Bone marrow (tissue), 2 donors: ENCODE measurements around the gene GNAQ.
"Not testable (repeated sequence)": the region's sequence is repeated elsewhere in the genome, so short reads cannot be mapped to it uniquely, and the experiment has no call there.

Experiments used
- DNase-seq, 2 donors: peaks; one replicate each; lab custom pipeline; 2025; lab: John Stamatoyannopoulos, UW

The GNAQ gene

DNA sequence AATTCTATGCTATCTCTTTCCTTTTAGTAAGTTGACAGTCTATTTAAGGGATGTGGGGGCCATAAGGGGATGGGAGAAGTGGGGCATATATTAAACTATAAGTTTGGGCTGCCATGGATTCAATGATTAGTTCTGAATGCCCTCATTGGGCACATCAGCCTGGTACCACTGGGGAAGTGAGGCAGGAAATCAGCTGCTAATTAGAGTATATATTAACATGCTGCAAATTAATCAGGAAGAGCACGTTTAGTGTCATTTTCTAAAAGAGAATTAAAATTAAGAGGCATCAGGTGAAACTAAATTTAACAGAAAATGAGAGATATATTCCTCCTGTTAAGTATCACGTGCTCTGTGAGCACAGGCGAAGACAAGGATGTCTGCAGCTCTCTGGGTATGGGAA lies 260.4 kb downstream of the GNAQ start:
- DNase-seq, result no peak

DNA sequence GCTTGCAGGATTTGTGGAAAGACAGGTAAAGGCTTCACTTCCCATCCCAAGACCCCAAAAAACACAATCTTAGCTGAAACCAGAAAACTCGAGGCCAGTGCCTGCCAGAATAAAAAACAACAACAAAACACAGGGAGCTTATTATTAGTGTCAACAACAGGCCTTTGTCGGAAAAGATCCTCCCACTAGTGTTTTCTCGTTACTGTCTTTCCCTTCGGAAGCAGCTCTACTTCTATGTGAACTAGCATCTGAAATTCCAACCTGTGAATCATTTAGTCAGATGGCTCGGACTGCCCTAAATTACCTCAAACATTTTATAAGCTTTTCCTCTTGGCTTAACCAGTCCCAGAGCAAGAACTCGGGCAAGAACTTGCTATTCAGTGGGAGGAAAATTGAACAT lies 261.3 kb downstream of the GNAQ start:
- DNase-seq, result no peak

DNA sequence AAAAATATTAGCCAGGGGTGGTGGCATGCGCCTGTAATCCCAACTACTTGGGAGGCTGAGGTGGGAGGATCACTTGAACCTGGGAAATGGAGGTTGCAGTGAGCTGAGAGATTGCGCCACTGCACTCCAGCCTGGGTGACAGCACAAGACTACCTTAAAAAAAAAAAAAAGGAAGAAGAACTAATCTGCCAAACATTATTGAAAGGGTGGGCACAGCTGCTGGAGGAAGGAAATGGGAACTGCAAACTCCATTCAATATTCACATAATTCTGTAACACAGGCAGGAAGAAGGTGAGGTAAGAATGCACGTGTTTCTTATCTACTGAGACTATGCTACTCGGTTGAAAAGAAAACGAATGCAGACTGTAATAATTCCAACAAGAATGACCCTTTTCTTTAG lies 262.4 kb downstream of the GNAQ start:
- DNase-seq, result peak in 1 of 2 donors; percentile 54

DNA sequence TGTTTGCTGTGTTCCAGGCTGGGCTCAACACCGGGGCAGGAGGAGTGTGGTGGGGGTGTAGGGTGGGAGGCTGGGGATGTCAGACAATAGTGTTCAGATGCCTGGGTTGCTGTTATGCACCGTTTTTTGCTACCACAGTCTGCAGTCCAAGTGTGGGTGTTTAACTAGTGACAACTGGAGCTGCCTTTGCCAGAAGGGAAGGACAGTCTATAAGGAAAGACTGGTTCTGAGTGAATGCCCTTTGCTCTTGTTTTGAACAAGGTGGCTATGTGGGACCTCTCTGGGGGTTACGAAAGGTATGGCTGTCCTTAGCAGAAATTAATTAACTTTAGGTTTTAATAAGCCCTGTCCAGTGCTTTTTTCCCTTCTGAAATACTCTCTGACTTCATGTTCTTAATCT lies 265.0 kb downstream of the GNAQ start:
- DNase-seq, result no peak

DNA sequence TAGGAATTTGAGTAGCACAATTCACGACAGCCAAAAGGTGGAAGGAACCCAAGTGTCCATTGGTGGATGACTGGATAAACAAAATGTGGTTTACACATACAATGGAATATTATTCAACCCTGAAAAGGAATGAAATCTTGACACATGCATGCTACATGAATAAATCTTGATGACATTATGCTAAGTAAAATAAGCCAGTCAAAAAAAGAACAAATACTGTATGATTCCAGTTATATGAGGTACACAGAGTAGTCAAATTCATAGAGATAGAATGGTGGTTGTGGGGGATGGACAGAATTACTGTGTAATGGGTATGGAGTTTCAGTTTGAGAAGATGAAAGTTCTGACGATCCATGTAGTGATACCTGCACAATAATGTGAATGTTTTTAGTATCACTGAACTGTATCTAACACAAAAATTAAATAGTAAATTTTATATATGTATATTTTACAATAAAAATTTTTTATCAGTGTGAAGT lies 265.8 kb downstream of the GNAQ start:
- DNase-seq, result no peak

DNA sequence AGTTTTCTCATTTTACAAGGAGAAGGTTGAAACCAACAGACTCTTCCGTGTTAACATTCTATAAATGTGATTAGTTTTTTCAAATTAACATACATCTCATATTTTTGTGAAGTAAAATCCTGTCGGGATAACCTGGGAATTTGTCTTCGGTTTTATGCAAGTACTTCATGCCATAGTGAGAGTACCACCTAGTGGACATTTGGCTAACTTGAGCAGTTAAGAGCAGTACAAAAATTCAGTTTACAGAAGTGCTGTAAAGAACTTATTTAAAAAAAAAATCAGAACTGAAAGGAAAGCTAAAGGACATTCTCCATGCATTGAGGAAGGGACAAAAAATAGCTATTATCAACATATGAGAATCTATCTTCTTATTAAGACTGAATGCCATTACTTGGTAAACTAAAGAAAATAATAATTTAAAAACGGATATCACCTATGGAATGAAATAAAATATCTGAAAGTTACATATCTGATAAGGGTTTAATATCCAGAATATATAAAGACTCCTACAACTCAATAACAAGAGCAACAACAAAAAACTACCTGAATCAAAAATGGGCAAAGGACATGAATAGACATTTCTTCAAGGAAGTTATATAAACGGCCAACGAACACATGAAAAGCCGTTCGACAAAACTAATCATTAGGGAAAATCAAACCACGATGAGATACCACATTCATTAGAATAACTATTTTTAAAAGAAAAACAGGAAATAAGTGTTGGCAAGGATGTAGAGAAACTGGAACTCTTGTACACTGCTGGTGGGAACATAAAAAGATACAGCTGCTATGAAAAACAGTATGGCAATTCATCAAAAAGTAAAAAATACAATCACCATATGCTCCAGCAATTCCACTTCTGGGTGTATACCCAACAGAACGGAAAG lies 266.5 kb downstream of the GNAQ start:
- DNase-seq, result no peak

DNA sequence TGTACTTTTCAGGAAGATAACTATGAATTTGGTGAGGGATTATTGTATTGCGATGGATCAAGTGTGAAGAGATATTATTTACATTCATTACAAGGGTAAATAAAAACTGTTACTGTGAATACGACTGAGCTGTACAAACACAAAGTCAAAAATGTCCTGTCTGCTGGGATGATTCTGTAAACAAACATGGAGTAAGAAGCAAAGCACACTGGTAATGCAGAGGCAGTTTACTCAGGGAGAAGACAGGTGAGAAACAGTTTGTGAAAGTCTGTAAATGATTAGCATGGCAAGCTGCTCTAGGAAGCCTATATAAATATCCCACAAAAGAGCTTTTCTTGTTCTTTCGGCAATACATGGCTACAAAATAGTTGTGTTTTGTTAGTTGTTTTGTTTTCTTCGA lies 268.0 kb downstream of the GNAQ start:
- DNase-seq, result no peak

DNA sequence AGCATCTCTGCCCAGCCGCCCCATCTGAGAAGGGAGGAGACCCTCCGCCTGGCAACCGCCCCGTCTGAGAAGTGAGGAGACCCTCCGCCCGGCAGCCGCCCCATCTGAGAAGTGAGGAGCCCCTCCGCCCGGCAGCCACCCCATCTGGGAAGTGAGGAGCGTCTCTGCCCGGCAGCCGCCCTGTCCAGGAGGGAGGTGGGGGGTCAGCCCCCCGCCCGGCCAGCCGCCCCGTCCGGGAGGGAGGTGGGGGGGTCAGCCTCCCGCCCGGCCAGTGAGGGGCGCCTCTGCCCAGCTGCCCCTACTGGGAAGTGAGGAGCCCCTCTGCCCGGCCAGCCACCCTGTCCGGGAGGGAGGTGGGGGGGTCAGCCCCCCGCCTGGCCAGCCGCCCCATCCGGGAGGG lies 270.7 kb downstream of the GNAQ start:
- DNase-seq, result not testable (repeated sequence)

DNA sequence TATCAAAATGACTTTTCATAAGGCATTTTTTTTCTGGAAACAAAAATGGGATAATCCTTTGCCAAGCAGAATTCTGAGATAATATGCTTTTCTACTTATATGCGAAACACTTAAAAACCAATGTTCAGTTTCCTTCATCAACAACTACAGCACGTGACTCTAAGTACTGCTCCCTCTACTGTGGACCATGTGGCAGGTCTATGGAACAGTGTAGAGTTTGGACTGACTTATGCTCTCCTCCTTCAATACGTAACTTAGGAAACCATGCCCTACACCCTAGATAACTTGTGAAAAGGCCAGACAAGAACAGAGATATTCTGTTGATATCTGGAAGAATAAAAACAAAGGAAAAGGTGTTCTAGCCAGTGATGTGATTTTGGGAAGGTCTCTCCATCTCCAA lies 272.2 kb downstream of the GNAQ start:
- DNase-seq, result no peak

DNA sequence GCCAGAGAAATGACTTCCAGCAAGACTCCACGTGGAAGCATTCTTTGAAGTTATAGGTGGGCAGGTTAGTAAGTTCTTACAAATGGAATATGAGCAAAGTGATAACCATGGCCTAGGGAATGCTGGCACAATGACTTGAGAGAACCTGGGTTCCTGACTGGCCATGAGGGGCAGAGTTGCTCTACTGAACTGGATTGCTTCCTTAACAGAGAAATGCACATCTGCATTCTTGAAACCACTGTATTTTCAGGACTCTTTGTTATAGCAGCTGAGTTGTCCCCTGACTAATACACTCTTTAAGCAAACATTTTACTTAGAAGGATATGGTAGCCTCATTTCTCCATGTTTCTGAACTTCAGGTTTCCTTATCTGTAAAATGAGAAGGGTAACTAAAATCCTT lies 275.2 kb downstream of the GNAQ start:
- no peak for DNase-seq

DNA sequence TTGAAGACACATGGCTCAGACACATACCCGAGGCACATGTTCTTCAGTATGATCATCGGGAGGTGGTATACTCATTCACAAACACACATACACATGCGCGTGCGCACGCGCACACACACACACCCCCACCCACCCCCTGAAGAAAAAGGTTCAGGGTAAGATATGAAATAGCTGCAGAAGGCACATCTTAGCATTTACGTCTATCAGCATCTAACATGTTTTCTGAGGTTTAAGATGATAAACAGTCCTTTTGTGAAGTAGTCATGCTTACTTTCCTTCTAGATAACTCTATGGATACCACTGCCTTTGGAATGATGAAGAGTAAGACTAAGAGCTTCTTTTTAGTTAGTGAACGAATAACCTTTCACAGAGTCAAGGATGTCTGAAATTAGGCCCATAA lies 278.4 kb downstream of the GNAQ start:
- no peak for DNase-seq

DNA sequence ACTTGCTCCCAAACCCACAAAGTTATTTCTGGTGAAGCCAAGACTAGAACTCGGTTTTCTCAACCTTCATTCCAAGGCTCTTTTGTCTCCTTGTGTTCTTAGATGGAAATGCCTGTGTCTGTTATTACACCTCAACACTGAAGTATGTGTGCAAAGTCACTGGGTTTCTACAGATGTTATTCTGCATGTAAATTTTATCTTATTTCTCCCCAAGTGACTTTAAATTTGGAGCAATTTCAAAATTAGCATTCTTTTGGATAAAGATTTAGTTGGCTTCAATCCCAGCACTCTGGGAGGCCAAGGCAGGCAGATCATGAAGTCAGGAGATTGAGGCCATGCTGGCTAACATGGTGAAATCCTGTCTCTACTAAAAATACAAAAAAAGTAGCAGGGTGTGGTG lies 279.1 kb downstream of the GNAQ start:
- no peak for DNase-seq

DNA sequence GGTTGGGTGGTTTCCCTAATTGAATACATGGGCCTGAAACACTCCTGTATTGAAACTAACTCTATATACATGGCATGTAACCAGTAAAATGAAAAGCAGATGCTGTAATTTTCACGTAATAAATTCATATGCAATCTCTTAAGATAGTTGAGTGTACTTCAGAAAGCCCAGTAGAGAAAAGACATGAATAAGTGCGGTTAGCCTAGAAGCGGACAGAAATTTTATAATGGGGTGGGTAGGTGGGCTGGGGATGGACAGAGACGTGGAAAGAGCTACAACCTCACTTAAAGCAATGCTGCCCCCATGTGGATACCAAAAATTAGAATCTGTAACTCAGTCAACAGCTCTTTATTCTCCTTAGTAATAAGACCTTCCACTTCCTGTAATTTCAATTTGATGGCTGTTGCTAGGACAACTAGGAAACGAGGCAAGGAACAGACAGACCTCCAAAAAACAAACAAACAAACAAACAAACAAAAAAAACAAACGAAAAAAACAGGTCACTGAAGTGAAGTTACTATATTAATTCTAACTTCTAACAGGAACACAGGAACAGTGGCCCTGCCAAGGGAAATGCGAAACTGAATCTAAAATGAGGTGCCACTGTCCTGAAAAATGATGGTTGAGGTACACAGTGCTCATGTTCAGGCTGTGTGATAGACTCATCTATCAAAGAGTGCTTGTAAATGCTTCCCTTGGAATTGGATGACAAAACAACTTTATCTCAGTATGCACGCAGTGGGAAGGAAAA lies 280.1 kb downstream of the GNAQ start:
- DNase-seq, result peak in 1 of 2 donors; percentile 64

DNA sequence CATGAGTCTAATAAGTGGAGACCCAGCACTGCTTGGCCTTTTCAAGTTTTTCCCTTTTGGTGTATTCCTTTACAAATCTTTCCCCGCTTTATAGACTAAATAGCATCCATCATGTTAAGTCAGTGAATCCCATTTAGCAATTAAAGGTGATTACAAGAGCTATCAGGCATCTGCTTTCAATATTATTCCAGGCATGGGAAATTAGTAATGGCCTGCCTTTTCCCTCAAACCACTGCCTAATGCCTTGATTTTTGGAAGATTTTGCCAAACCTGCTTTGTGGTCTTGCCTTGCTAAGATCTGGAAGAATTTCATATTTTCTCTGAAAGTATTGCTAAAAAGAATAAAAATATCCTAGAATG lies 280.6 kb downstream of the GNAQ start:
- no peak for DNase-seq

DNA sequence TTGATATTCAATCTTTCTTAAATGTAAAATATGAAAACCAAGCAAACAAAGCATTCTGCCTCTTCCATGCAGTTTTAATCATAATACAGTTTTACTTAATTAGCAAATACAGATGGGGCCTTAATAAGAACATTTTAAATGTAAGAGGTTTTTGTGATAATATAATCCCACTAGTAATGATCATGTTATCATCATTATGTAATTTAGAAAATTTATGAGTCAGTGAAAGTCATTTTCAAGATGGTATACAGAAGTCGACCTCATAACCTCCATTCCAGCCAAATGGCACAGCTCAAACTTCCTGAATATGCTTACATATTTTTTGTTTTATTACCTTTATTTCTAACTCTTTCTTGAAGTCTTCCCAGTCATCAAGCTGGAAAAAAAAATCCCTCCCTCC lies 281.3 kb downstream of the GNAQ start:
- DNase-seq, result no peak

DNA sequence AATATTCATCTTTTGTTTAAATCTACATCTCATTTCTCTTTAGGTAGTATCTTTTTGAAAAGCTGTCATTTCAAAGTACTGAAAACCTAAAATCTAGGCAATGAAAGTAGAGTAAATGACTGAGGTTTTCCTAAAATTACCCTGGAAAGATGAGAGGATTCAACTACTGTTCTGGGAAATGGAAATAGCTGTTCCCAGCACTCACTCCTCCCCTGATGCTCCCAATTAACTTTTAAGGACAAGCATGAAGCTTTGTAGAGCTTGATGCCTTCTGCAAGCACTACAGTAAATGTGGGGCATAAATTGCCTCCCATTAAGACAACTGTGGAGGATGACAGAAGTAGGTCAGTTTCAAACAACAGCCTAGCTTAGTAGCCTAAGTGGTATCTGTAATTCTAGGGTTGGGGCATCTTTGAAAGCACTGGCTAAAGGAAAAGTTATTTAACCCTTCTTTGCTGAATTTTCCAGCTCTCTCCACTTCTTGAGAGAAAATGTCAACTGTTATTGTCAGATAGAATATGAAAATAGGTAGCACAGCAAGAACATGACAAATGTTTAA lies 283.3 kb downstream of the GNAQ start:
- no peak for DNase-seq

DNA sequence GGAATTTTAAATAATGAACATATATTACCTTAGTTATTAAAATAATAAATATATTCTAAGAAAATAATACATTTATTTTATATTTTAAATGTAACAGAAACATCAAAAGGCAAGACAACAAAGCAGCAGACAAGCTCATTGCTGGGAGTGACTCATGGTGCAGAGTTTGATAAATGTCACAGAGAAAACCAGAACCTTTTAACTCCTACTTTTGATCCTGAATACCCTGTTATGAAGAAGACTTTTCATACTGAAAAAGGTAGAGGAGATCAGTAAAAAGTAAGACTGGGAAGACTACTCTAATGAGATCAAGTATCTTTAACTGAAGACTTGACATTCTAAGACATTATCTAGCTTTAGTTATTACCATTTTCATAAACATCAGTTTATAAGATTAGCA lies 284.4 kb downstream of the GNAQ start:
- no peak for DNase-seq

DNA sequence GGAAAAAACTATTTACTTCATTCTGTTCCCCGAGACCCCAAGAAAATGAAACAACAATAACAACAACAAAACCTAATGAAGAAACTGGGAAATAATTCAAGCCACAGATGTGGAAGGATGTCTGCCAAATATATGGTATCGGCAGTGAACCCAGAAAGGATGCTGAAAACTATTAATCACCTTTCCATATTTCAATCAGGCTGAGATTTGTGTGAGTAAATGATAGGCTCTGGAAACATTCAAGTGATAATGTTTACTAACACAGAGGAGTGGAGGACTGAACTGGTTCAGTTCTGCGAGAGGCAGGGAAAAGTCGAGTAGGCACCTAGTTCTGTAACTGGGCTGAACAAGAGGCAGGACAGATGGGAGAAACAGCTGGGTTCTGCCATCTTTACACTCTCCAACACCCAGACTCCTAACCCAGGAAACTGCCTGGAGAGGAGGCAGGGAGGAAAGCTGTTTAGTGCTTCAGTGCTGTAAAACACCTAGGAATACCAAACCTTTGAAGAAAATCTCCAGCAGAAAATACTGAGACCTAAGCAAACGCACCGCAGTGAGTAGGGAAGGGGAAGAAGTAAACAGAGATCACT lies 286.7 kb downstream of the GNAQ start:
- DNase-seq, result no peak

DNA sequence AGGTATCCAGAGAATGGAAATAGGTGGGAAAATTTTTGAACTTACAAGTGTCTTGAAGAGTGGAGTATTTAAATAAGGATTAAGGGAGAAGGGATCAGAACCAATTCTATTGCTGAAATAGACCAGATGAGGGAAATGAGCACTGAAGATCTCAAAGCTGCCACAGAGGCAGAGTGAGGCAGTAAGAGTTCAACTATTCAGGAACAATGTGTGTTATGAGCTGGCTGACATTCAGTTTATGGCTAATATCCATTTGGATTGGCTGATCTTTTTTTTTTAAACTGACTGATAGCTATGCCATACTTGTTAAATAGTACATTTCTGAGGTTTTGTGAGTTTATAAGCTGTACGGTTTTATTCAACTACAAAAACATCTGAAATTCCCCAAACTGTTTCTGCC lies 288.2 kb downstream of the GNAQ start:
- DNase-seq, result no peak

DNA sequence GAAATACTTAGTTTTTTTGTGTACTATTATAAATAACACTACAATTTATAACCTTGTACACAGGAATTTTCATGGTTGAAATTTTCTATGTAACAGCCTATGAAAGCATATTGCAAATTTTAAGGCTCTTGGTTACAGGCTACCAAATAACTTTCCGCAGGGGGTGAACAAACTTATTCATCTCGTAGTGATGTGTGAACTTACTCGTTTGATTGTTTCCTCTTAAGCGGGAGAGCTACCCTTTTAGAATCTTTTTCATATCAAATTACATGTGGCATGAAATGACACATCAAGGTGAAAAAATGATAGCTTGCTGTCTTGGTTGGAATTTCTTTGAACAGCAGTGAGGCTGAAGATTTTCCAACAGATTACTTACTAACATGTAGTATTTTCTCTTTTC lies 292.7 kb downstream of the GNAQ start:
- DNase-seq, result no peak

DNA sequence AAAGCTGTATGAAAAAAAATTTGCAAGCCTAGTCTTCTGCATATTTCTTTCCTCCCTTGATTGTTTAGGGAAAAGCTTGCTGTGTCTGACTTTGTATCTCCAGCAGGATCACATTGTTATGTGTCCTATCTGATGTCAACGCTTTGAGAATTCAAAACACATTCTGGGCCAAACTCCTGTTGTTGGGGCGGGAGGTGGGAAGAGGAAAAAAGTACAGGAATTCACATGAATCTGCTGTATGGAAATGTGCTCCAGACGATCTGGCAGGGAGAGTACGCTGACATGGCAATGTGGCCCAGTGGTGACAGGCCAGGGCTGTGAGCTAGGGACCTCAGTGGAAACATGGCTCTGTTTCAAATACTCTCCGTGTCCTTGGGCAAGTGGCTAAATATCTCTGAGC lies 296.1 kb downstream of the GNAQ start:
- no peak for DNase-seq

DNA sequence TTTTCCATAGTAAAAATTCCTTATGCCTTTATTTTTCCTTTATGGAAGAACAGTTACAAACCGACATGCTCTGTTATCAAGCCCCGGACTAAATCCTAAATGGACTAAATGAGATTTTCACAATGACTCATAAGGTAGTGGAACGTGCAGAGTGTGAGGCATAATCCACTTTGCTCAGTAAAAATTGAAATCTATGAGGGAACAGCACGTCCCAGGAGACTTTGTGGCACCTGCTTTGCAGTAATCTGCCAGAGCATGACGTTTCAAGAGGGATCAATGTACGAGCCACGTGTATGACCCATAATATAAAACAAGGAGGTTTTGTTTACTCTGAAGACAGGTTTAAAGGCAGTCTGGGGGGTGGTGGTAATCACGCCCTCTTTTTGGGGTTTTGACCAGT lies 299.7 kb downstream of the GNAQ start:
- DNase-seq, result no peak
